Activated CD4-positive, CD25-positive, alpha-beta regulatory T cell treated with anti-CD3 and anti-CD28 coated beads, Interleukin-2, amount 50 U/mL, for 24 hours (primary cell): ENCODE measurements around the gene FCN2.

Source experiments
- ATAC-seq, 2 donors: fragments of 150-1000 bp; cut with Tn5 transposase; one replicate each; pipeline ENCODE4 v1.10.0; 2021; ENCODE audit warnings: mild to moderate bottlenecking in 1 of 2, moderate library complexity in 1 of 2

The FCN2 gene

DNA sequence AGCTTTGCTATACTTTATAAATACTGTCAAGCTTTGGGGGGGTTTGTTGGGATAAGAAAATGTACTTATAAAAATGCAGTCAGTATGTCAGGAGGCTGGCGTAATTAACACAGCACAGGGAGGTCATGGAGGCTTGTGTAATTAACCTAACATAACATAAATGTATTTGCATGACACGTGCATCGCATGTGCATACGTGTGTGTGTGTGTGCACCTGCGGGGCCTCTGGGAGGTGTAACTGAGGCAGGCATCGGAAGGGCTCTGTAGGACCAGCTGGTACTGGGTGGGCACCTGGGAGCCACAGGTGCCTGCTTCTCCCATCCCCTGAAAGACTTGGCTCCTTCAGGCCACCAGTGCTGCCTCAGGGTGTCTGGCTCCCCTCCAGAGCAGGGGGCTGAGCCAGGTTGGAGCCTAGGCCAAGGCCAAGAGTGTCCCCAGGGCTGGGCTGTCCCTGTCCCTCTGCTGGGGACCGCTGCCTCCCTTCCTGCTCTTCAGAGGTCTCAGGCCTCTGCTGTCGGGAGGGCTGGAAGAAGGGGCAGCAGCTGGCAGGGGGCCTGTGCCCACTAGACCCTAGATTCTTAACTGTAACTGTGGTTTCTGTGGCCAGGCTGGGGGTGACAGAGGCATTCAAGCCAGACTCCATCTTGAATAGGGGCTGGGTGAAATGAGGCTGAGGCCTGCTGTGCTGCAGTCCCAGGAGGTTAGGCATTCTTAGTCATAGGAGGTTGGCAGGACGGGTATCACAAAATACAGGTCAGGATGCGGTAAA is 9.0 kb downstream of the FCN2 start:
- no peak for ATAC-seq

DNA sequence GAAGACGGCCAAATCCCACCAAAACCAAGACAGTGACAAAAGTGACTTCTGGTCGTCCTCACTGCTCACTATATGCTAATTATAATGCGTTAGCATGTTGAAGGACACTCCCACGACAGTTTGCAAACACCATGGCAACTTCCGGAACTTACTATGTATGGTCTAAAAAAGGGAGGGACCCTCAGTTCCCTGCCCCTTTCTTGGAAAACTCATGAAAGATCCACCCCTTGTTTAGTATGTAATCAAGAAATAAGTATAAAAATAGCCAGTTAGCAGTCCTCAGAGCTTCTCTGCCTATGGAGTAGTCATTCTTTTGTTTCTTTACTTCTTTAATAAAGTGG is 9.5 kb downstream of the FCN2 start:
- no peak for ATAC-seq

DNA sequence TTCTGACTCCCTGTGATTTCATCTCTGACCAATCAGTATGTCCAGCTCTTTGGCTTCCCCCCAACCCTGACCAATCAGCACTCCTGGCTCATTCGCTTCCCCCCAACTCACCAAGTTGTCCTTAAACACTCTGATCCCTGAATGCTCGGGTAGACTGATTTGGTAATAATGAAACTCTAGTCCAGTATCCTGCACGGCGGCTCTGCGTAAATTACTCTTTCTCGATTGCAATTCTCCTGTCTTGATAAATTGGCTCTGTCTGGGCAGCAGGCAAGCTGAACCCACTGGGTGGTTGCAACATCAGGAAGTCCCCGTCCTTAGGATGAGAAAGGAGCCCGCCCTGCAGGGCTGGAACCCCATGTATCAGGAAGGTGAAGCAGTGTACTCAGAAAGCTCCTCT is 10.4 kb downstream of the FCN2 start:
- no peak for ATAC-seq

DNA sequence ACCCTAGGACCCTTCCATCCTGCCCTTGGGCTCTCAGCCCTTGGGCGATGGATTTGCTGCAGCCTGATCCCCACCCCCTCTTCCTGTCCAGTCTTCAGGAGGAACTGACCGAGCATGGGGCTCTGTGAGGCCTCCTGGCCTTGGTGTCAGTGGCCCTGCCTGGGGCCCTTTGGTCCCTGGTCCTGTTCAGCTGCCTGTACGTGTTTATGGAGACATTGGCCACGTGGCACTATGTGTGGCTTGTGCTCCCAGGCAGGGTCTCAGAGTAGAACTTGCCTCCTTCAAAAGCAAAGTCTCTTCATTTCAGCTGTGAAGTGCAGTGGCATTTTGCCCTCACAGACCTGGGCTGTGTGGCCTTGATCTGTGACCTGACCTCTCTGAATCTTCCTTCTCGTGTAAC is 11.1 kb downstream of the FCN2 start:
- ATAC-seq, result no peak

DNA sequence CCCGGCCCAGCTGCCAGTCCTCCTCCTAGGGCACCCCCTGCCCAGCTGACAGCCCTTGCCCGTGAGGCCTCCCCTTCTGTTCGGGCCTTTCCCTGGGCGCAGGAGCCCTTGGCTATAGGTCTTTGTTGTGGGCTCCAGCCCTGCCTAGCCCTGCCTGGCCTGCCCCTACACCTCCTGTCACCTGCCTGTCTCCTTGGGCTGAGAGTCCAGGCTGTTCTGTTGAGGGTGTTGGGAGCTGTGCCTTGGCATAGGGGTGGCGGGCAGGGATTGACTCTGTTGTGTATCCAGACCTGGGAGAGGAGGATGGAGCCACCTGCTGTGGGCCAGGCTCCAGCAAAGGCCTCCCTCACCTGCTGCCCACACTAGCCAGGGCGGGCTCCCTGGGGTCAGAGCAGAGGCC is 11.6 kb downstream of the FCN2 start:
- ATAC-seq, result no peak

GRCh38 chr9:134892820-134893420 is 12.3 kb downstream of the FCN2 start:
- ATAC-seq, result no peak

- no peak for ATAC-seq
Observed at GRCh38 chr9:134894136-134894860, 13.7 kb downstream of the FCN2 start.

DNA sequence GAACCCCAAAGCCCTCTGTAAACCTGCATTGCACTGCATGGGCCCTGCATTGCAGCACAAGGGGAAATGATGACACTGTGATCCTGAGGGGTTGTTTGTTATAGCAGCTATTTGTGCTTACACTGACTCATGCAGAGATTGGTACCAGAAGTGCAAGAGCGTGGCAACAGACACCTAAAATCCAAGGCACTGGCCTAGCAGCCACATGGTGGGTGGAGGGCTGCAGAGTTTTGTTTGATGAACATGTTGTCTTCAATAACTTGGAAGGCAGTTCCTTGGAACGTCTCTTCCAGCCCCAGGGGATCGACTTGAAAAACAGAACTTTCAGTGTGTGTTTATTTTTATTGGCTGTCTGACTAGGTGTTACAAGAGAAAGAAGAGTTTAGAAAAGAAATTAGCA is 14.5 kb downstream of the FCN2 start:
- ATAC-seq, result no peak

- ATAC-seq, result no peak
Observed at GRCh38 chr9:134895567-134895907, 14.9 kb downstream of the FCN2 start.

- ATAC-seq, result no peak
Observed at GRCh38 chr9:134895908-134896833, 15.6 kb downstream of the FCN2 start.

DNA sequence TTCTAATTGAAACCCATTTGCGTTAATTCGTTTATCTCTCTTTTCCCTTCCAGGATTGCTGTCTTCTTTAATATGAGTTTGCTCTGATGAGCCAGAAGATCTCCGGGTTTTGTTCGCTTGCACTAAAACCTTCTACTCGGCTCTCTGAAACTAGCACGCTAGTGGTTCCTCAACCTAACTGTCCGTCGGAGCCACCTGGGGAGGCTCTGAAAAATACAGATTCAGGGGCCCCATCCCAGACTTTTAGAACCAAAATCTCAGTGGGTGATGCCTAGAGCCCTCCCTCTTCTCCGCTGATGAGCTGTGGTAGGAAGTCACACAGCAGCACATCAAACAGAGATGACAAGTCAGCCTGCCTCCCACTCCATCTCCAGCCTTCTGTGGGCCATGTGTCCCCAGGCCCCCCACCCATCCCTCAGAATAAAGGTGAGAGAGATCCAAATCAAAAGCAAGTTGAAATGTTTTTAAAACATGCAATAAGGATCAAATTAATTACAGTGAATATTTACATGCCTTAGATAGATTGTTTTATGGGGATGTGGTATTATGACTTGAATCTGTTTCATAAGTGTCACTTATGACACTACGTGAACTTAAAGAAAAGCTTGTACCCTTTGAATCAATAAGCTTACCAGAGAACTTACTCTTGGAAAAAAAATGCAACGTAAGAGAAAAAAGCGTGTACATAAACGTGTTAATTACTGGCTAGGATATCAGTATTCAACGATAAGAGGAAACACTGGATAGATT is 16.4 kb downstream of the FCN2 start:
- no peak for ATAC-seq

- no peak for ATAC-seq
Observed at GRCh38 chr9:134897584-134898170, 17.1 kb downstream of the FCN2 start.

DNA sequence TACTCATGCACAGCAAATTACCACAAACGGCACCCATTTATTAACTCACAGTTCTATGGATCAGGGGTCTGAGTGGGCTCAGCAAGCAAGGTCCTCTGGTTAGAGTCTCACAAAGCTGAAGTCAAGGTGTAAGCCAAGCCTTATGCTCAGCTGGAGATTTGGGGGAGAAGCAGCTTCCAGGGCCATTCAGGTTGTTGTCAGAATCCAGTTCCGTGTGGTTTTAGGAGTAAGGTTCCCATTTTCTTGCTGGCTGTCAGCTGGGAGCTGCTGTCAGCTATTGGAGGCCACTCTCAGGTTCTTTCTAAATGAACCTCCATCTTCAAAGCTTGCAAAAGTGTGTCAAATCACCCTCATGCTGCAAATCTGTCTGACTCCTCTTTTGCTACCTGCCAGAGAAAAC is 17.7 kb downstream of the FCN2 start:
- no peak for ATAC-seq

DNA sequence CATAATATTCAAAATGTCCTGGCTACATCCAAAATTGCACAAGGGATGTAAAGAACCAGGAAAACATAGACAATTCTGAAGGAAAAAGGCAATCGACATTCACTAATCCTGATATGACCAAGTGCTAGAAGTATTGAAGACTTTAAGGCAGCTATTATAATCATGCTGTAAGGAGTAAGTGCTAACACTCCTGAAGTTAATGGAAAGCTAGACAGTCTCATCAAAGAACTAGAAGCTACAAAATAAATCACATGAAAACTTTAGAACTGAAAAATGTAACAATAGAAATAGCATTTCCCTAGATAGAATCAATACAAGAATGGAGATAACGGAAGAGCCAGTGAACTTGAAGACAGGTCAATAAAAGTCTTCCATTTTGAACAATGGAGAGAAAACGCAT is 18.6 kb downstream of the FCN2 start:
- ATAC-seq, result no peak

- no peak for ATAC-seq
Observed at GRCh38 chr9:134899818-134900217, 19.2 kb downstream of the FCN2 start.

DNA sequence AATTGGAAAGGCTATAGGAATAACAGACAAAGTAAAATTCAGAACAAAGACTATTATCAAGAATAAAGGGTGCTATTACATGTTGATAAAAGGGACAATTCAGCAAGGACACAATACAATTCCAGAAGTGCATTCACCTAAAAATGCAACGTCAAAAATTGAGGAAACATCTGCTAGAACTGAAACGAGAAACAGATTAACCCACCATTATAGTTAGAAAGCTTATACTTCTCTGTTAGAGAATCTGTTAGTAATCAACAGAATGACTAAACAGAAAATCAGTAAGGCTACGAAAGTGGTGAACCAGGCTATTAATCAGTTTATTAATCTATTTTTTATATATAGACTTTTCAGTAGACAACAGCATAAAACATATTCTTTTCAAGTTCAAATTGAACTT is 22.3 kb downstream of the FCN2 start:
- no peak for ATAC-seq

DNA sequence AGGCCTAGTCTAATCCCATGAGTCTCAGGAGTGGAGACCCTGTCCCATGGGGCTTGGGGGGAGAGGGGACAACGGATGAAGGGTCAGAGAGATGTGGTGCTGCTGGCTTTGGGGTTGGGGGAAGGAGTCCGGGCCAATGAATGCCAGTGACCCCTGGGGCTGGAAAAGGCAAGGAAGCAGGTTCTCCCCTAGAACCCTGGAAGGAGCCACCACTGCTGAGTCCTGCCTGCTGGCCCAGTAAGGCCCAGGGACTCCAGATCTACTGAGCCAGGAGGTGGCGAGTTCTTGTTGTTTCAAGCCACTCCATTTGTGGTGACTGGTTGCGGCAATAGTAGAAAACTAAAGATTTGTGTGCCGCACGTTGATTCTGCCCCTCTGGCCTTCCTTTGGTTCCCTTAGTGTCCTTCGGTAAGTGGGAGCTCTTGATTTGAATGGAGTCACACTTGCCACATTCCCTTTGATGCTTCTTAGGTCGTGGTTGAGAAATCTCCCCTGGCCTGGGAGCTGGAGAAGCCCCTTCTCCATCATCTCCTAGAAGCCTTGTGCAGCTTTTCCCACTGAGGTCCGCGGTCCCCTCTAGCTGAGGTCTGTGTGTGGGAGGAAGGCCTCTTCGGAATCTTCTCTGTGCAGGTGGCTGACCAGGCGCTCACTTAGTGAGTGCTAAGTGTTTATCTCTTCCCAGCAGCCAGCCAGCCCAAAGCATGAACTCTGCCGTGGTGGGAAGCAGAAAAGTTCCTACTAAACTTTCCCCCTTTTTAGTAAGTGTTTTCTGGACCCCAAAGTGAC is 28.1 kb downstream of the FCN2 start:
- no peak for ATAC-seq

DNA sequence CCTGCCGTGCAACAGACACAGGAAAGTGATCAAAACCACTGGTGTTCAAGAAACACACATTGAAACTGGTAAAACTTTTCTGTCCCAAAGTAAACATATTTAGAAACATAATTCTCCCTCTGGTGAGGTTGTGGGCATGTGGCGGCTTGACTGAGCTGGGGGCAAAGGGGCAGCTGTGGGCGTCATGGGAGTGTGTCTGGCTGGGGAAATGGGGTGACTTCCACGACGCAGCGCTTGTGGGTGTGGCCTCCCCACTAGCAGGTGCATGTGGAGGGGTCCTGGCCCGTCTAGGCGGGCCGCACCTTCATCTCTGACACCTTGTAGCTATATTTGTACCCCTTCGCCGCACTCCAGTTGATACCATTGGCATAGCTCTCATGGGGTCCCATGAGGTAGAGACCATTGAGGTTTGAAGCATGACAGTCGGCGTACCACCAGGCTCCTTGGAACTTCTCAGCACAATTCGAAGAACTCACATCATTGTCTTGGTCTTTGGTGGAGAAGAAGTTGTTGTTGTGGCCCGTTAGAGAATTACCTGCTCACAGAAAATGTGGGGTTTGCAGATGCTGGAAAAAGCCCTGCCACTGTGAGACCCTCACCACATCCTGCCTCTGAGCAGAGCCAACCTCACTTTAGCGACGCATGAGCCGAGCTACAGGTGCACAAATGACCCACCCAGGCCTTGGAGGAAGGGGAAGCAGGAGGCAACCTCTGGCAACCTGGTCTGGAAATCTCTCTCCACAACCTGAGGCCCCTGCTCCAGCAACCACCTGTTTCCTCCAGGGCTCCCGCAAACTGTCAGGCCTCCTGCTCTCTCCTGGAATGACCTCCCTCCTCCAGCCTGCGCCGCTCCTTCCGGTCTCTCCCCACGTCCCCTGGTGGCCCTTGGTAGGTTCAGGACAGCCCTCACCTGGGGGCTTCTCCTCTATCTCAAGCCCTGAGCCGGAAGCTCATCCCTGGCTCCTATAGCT is 29.2 kb downstream of the FCN2 start:
- no peak for ATAC-seq

- no peak for ATAC-seq
Observed at GRCh38 chr9:134912126-134912840, 31.7 kb downstream of the FCN2 start.
